G401 (cell line): ENCODE results near the gene DDI2. TPM values are rescaled to one million over a fixed set of nuclear protein-coding genes. Genes with fewer than 3 reads are reported as not detected.

Source experiments
- DNase-seq: peaks from one replicate; pipeline ENCODE4 v3.0.0-alpha.2; 2015; ENCODE audit warnings: low spot score
- in situ Hi-C: cut with HindIII; loops from 2 replicates; pipeline ENCODE4 v1.10.0; 2016; ENCODE audit warnings: low sequenced_read_pairs, mixed read lengths
- total RNA-seq: library from RNA; depleted of rRNA; stranded (reverse); fragments of >200 nt; shearing (Covaris generic); gene quantifications from 2 replicates; pipeline ENCODE4 v1.2.3, GENCODE V29; 2014; rRNA removed

DDI2 gene
- 6.5 and 9.9 TPM in 2 replicates for total RNA-seq

DNA sequence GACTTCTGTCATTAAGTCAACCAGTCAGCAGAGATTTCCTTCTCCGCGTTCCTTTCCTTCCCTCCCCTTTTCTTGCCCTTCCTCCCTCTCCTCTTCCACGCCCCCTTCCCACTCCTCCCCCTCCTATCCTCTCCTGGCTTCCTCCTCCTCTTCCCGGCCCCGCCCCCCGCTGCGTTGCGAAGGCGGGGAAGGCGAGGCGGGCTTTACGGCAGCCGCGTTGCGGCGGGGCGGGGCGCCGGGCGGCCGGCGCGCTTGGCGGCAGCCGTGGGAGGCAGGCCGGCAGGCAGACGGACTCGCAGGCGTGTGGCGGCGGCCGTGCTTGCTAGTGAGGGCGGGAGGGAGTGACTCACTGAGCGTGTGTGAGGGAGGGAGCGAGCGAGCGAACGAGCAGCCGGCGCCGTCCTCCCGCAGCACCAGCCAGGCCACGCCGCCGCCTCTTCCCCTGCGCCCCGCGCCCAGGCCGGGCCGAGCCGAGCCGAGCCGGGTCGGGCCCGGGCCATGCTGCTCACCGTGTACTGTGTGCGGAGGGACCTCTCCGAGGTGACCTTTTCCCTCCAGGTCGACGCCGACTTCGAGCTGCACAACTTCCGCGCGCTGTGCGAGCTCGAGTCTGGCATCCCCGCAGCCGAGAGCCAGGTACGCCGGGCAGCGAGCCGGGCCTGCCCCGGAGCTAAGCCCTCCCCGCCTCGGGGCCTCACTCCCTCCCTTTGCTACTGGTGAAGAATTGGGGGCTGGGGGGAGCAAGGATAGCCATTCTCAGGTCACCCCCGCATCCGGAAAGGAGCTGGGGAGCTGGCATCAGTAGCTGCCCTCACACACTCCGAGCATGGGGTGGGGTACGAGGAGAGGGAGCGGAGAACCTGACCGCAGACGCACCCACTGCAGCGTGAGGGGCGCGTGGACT lies at the start of gene DDI2:
Gene DDI2 (plus strand): TSS at position 286 of the 904 bp plus-strand sequence. CDS start 213 bp downstream, at position 499.
- in situ Hi-C loops: no loop called here
- DNase-seq: peak; percentile 97

DNA sequence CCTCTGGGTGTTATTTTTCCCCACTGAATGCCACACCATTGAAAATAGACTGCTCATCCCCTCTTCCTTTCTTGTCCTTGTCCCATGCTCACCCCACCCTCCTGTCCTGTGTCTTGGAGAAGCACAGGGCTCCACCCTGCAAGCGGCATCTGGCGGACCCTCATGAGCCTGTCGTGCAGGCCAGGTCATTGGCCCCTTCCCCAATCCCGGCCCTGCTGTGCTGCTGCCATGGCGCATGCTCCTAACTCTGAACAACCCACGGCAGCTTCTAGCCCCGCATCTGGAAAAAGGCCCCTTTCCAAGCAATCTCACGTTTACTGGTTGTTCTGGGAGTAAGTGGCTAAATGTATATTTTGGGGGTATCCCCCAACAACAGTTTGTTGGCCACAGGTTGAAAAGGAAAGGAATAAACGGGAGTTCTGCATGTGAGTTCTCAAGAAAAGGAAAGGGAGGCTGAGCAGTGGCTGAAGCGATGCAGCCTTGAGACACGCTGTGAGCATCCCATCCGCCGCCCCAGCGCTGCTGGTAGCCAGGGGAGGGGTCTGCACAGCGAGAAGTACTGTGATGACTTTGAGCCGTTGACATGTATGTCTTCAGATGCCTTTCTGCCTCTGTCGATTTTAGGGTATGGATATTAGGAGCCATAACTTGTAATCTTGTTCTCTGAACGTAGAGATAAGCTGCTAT lies 48.7 kb upstream of the DDI2 start:
- in situ Hi-C loops: no loop called here

DNA sequence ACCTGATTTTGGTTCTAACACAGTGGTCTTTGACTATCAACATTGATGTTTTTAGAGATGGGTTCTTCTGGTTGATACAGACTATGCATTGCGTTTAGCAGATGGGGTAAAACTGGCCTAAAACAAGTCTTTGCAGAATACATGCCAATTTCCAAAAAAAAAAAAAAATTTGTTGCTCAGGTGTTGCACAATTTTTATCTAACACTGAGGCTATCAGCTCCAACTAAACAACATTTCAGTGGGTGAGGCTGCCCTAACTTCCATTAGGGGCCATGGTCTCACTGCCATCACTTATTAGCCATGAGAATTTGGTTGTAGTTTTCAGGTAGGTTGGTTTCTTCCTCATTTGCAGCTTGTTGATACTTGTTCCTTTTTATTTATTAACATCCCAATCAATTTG lies 46.4 kb upstream of the DDI2 start:
- in situ Hi-C loops: no loop called here
- no peak for DNase-seq

More for the DNA sequence above, 48.7 kb upstream of the DDI2 start:
- DNase-seq: no peak

DNA sequence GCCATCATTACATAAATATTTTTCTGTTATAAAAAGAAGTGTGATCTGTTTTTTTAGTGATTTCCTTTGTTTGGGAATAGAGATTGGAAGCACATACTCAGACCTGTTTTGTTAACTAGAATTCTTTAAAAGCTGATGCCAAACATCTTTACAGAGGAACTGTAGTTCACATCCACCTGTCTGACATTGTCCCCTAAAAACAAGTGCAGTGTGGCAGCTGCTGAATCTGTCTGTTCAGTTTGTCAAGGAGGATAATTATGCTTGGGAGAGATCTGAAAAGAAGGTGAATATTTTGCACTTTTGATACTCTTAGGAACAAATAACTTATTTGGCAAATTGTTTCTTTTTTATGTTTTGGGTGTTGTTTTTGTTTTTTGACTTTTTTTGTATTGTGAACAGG lies 46.0 kb upstream of the DDI2 start:
- in situ Hi-C loops: no loop called here
- no peak for DNase-seq

DNA sequence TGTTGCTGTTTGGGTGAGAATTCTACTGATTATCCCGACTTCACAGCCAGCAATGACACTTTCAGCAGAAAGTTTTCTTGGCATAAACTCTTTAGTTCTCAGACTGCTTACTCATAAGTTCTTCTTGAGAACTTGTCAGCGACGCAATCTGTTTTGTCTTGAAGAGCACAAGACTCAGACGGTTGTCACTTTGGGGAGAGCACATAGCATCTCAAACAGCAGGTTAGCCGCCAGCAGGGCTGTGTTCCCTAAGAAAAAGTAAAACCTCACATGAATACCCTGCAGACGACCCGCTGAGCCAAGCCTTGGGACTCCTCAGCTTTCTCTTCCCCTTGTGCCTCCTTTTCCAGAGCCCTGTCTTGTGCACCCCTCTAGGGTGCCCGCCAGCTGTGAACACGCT lies 43.8 kb upstream of the DDI2 start:
- in situ Hi-C loops: no loop called here
- no peak for DNase-seq

DNA sequence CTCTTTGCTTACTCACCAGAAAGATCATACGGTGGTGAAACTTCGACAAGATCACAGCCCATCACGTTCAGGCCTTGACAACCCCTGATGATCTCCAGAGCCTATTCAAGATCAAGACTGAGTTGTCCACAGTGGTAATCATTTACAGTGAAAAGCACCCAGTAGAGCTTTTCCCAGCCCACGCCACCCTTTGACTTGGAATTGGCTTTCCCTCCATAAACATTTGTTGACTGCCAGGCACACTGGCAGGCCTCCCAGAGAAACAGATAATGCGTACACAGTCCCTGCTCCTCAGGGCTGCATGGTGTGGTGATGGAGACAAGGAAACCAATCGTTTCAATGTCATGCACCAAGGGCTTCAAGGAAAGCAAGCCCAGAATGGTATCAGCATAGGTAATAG lies 42.5 kb upstream of the DDI2 start:
- peak; percentile 8 for DNase-seq
- in situ Hi-C loops: loop anchor here (25.0 kb wide), 1 partner anchor 163 kb away; the partner anchor contains the start of genes SLC25A34 and TMEM82

DNA sequence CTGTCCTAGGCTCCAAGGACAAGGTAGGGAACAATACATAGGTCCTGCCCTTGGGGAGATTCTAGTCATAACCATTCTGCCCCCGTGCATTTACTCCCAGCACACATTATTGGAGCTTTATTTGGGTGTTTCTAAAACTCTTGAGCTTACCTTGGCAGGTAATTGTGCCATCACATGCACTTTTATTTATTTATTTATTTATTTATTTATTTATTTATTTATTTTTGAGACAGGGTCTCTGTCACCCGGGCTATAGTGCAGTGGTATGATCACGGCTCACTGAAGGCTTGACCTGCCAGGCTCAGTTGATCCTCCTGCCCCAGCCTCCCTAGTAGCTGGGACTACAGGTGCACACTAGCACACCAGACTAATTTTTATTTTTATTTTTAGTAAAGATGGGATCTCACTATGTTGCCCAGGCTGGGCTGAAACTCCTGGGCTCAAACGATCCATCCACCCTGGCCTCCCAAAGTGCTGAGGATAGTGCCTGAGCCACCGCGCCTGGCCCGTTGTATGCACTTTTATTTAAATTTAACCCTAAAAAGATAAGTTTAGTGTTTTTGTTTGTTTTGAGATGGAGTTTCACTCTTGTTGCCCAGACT lies 41.6 kb upstream of the DDI2 start:
- in situ Hi-C loops: loop anchor here (25.0 kb wide), 1 partner anchor 162 kb away; the partner anchor contains the start of genes SLC25A34 and TMEM82
- DNase-seq: no peak

DNA sequence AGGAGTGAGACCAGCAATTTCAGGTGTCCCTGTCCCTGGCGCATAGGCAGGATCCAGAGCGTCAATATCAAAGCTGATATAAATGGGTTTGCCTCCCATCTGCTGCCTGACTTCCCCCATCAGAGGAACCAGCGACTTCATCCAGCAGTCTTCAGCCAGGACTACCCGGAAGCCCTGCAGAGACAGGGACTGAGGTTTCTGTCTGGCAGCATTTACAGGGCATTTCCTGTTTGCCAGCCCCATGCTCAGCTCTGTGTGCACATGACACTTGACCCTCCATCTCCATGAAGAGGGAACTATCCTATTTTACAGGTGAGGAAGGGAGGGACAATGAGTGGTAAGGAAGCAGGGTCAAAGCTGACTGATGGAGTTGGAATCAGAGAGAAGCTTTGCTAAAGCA lies 39.6 kb upstream of the DDI2 start:
- DNase-seq: no peak
- in situ Hi-C loops: loop anchor here (25.0 kb wide), 1 partner anchor 160 kb away; the partner anchor contains the start of genes SLC25A34 and TMEM82

DNA sequence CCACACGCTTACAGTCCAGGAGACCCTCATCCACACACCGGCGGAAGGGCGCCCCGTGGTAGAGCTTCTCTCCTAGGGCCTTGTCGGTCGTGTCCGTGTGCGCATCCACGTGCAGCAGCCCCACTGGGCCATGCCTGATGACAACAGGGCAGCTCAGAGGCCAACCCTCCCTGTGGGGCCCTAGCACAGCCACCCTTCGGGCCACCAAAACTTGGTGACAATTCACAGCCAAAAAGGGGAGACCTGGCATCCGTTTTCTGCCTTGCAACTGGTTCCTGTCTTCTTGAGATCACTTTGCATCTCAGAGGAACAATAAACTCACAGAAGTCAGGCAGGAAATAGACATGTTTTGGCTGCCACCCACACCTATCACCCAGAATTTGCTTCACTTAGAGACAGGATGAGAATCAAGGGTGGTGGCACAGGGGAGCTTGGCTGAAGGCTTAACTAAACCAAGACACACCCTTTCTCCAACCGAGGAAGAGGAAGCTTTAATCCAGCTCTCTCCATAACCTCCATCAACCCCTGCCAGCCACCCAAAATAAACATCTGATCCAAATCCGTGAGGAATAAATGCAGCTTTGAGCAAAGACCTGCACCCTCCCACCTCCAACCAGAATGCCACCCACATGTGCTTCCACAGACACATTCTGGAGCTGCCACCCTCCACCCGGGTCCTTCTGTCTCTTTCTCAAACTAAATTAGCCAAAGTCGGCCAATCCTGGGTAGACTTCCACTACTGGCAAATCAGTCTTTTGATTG lies 38.2 kb upstream of the DDI2 start:
- in situ Hi-C loops: loop anchor here (25.0 kb wide), 1 partner anchor 158 kb away; the partner anchor contains the start of genes SLC25A34 and TMEM82
- no peak for DNase-seq

DNA sequence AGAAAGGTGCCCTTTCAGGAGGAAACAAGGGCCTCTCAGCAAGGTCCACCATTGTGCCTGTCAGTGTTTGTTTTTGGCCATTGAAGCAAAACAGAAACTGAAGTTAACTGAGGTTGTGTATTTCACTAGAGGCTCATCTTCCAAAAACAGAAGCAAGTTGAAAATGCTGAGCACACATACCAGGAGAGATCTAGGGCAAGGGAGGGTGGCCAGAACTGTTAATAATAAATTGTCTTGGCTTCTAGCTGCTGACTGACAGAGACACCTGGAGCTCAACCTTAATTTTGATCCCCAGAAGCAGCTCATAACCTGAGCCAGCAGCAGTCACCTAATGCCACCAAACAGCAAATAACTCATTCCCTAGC lies 37.6 kb upstream of the DDI2 start:
- DNase-seq: peak; percentile 11
- in situ Hi-C loops: loop anchor here (25.0 kb wide), 1 partner anchor 158 kb away; the partner anchor contains the start of genes SLC25A34 and TMEM82

DNA sequence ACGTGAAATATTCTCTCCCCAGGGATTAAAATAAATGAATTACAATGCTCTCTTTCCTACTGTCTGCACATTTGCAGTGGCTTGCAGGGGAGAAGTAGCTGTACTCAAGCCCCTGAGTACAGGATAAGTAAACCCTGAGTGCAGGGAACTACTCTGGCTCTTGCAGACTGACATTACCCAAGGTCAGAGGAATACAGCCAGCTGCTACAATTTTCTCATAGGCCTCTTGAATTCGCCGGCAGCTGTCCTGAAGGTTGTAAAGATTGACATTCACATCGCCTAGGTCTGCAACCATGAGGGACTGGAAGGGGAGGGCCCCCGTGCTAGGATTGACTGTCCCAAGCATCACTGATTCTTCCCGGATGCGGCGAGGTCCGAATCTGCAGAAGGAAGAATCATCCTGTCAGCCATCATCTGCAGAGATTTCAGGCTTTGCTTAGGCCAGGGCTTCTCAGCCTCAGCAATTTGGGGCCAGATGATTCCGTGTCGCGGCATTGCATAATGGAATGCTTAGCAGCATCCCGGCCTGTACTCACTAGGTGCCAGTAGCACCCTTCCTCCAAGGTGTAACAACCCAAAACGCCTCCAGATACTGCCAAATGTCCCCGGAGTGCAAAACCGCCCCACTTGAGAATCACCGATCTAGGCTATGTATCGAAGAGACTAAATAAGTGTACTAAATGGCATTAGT lies 34.1 kb upstream of the DDI2 start:
- no peak for DNase-seq

DNA sequence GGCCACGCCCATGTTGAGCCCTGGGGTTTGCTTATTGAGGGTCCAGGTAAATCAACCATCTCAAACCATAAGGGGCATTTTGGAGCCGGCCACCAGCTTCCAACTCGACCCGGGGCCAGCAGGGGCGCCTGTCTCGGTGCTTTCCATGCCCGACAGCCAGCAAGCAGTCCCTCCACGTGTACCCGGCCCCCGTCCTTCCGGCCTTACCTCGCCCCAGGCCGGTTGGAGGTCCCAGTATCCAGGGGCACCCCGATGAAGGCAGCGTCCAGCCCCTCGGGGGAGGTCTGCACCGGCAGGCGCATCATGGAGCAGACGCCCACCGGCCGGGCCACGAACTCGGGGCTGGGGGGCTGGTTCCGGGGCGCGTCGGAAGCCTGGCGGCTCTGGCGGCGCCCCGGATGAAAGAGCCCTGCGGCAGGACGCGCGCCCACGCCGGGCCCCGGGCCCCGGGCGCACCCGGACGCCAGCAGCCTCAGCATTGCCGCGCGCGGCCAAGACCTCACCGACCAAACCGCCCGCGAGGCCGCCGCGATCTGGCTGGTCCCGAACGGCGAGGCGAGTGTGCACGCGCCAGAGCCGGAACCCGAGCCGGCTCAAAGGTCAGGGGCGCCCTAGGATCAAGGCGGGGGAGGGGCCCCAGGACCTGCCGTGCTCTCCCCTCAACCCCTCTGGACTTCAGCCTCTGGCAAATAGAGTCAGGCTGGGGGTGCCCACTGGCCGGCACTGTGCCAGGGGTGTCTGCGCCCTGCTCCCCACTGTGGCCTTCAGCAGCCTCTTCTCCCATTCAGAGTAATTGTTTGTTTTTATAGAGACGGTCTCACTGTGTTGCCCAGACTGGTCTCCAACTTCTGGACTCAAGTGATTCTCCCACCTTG lies 32.5 kb upstream of the DDI2 start, which contains the start of gene AGMAT:
Gene AGMAT (minus strand): TSS at position 563 of the 875 bp plus-strand sequence. CDS start 84 bp downstream, at position 479.
- no peak for DNase-seq
- in situ Hi-C loops: loop anchor here (25.0 kb wide), 1 partner anchor 153 kb away; the partner anchor contains the start of genes SLC25A34 and TMEM82

More for the DNA sequence above, 34.1 kb upstream of the DDI2 start:
- in situ Hi-C loops: loop anchor here (25.0 kb wide), 1 partner anchor 154 kb away; the partner anchor contains the start of genes SLC25A34 and TMEM82

DNA sequence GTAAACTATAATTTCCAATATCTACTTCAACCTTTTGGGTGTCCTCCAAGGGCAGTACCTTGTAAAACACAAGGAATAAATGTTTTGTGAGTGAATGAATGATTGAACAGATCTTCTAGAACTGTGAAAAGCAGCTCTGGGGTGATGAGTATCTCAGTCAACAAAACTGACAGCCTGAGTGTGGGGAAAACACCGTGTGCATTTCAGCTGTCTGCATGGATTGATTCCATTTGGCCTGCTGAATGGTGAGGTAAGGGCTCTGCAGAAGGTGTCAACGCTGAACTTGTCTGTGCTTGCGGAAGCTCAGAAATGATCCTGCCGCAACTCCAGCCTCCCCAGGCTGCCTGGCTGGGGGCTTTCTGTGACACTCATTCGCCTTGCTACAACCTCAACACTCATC lies 25.0 kb upstream of the DDI2 start:
- no peak for DNase-seq
- in situ Hi-C loops: loop anchor here (25.0 kb wide), 1 partner anchor 145 kb away; the partner anchor contains the start of genes SLC25A34 and TMEM82

DNA sequence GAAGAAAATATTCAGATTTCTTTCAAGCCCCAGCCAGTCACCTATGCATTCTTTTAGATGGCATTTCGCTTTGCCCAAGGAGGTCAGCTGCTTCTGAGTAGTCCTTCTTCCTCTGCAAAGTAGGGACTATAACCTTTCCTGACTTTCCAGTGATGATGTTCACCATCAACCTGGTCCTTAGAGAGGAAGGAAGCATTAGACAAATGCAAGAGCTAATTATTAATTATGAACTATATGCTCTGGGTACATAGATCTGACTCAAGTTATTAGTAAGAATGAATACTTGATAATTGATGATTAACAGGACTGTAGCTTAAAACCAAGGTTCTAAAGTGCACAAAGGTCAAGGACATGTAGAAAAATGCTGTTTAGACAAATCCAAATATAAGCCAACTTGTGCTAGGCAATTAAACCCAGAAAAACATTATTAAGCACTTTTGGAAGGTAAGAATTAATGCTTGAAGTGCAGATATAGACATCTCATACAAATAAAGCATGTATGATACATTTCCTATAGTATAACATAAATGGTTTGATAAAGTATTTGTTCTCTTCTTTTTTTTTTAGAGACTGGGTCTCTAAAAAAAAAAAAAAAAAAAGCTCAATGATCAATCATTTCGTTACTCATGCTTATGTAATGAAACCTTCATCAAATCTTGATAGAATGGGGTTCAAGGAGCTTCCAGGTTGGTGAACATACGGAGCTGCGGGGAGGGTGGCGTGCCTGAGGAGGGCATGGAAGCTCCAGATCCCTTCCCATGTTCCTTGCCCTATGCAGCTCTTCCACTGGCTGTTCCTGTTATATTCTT lies 21.2 kb upstream of the DDI2 start:
- DNase-seq: no peak
- in situ Hi-C loops: loop anchor here (25.0 kb wide), 1 partner anchor 141 kb away; the partner anchor contains the start of genes SLC25A34 and TMEM82

DNA sequence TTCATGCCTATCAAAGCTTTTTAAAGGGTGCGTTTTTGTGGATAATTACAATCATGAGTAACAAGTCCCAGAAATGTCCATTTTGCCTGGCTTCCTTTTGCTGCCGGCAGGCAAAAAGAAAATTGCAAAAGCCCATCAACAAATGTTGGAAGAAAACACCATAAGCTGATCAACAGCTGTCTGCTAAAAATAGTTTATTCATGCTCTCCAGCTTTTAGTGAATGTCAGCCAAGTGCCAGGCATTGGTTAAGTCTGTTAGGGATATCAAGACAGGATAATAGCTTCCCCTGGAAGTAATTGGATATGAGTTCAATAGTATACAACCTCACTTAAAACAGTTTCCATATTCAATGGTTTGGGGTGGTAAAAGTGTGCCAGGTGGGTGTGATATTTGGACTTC lies 18.8 kb upstream of the DDI2 start:
- in situ Hi-C loops: loop anchor here (25.0 kb wide), 1 partner anchor 139 kb away; the partner anchor contains the start of genes SLC25A34 and TMEM82

More for the DNA sequence above, 18.8 kb upstream of the DDI2 start:
- DNase-seq: no peak
